SK-N-DZ (cell line): ENCODE results near the gene ESRRB.

Experiments used
- DNase-seq: peaks from one replicate; pipeline ENCODE4 v3.0.0-alpha.2; 2015; ENCODE audit warnings: low spot score

Gene ESRRB

DNA sequence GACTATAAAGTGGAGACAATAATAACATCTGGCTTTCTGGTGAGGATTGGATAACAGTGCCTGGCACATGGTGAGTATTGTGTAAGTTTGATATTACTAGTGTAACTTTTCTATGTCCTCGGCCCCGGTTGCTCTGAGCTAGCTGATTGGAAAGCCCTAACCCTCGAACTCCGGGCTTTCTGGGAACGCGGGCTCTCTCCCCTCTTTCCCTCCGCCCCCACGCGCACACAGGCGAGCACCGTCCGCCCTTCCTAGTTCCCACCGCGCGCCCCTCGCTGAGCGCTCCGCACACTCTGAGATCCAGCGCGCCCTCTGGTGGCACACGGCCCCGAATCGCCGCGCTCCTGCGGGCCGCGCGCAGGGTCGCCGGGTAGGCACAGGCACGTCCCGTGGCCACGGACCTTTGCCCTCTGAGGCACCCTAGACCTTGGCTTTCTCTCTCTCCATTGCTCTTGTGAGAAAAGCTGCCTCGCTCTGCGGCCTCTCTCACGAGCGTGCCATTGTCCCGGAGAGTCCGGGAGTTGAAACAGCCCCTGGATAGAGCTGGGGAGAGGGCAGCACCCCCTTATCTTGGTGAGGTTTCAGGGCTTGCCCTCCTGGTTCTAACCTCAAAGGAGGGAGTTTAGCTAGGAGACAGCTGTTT lies 23.2 kb upstream of the ESRRB start:
- DNase-seq = peak; percentile 65

DNA sequence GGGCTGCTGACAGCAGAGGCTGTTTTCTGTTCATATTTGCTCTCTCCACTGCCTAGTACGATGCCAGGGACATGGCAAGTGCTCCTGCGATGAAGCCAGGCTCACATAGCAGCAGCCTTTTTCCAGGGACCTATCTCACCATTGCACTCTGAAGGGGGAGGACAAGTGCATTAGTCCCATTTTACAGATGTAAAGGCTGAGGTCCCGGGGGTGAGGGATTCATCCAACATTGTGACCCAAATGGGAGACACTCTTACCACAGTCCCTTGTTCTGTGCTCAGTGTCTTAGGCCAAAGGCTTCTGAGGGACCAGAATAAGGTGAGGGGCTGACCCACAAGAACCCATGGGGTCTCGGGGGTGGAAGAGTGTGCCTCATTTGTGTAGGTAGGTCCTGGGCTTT lies 21.6 kb upstream of the ESRRB start:
- DNase-seq = no peak

GRCh38 chr14:76355771-76356170 lies 20.2 kb upstream of the ESRRB start:
- no peak for DNase-seq

GRCh38 chr14:76371066-76371465 lies 4.9 kb upstream of the ESRRB start:
- no peak for DNase-seq

DNA sequence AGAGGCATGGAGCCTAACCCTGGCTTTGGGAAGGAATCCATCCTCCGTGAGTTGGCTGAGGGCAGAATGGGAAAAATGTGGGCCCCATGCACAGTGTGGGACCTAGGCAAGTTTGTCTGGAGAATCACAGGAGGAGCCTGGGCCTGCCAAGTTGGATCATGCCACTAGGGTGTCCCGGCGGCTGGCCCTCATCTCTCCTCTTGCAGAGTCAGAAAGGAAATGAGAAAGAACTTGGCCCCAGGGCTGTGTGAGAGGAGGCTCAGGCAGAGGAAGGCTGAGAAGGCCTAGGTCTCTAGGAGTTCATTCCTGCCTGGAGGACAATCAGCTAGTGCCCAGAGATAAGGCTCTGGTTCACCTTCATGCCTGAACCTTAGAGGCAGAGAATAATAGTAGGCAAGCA lies 2.5 kb upstream of the ESRRB start:
- no peak for DNase-seq

- no peak for DNase-seq
Observed at GRCh38 chr14:76375484-76375883, 453 bp upstream of the ESRRB start.

- no peak for DNase-seq
Observed at GRCh38 chr14:76376409-76376877, 506 bp downstream of the ESRRB start.

DNA sequence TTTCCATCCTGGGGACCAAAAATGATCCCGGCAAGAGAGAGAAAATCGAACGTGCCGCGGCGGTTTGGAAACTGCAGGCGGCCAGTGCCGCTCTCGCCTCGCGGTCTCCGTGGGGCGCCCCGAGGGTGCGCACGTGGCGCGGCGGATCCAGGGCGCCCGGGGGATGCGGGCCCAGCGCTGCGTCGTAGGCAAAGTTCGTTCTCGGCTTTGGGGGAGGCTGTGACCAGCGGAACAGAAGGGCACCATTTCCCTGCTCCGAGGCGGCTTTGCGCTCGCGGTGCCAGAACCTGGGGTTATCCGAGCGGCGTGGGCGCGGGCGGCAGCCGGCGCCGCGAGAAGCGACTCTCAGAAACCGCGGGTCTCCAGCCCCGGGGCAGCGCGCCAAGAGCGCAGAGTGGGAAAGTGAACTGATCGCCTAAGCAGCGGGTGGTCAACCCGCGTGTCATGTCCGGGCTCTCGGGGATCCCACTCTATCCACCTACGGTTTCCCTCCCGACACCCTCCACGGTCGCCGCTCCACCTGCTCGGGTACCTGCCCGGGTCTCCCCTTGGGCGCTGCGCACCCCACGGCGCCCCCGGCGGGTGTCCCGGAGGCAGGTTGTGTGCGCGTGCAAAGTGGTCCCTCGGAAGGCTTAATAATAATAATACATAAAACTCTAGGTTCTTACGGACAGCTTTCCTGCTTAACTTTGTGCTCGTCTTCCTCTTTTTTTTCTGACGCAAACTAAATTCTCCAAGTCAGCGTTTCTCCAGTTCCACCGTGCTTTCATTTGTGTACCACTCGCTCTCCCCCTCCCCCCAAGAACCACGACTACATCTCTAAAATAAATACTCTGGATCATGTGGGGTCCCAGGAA lies 1.2 kb downstream of the ESRRB start:
- DNase-seq = no peak

DNA sequence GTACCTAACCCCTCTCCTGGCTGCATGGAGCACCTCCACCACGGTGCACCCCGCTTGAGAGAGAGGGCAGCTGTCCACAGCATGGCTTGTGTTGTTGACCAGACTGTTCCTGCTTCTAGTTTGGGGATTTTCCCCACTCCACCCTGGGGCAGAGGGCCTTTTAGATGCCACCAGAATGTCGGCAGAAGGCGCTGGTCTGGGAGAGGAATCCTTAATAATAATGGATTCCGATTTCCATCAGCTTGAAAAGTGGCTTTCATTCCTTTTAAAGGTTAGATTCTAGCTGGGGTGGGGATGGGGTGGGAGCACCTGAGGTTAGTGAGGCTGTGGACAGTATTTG lies 1.8 kb downstream of the ESRRB start:
- DNase-seq = no peak

DNA sequence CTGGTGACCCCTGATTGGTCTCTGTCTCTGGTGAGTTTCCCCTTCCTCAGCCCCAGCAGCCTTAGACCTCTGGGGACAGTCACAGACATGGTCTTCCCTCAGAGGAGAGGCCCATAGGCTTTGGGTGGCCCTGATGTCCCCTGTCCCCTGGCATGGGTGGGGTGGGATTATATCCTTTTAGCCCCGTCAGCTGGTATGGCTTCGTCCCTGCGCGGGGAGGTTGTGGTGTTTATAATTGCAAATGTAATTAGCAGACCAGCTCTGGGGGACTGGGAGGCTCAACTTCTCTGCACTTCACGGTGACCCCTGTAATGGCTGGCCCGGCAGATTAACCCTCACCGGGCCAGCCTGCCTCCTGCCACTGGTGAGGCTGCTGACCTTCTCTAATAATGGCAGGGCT lies 5.1 kb downstream of the ESRRB start:
- DNase-seq = peak; percentile 20

- no peak for DNase-seq
Observed at GRCh38 chr14:76381817-76382494, 6.0 kb downstream of the ESRRB start.

- DNase-seq = no peak
Observed at GRCh38 chr14:76382495-76382832, 6.5 kb downstream of the ESRRB start.

- DNase-seq = no peak
Observed at GRCh38 chr14:76385435-76385834, 9.5 kb downstream of the ESRRB start.

DNA sequence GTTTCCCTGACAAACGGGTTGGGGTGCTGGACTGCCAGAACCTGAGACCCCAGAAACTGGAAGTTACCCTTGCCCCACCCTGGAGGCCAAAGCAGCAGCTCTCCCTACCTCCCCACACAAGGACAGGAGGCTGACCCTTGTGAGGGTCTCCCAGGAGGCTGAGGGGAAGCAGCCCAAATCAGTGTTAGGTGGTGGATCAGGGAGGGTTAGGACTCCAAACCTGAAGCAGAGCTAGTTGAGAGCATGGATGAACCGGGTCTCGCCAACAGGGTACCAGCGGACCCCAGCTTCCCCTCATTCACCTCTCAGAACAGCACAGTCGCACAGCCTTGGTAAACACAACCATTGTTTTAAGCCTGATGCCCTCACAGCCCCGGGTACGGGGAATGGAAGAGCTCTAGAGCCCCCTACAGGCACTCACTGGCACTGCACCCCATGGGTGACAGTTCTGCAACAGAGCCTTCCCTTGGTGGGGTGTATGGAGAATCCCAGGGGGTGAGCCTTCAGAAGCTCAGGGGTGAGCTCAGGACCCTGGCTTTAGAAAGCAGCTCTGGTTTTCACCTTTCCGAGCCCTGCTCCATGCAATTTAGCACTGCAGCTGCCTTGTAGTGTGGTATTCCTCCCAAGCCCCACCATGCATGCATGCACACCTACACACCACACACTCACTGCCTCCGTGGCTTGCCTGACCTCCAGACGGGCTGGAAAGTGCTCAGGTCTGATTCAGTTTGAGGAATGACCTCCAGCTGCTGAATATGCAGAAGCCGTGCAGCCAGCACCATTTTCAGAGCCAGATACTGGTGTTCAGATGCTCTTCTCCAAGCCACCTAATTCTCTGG lies 11.2 kb downstream of the ESRRB start:
- peak; percentile 76 for DNase-seq

DNA sequence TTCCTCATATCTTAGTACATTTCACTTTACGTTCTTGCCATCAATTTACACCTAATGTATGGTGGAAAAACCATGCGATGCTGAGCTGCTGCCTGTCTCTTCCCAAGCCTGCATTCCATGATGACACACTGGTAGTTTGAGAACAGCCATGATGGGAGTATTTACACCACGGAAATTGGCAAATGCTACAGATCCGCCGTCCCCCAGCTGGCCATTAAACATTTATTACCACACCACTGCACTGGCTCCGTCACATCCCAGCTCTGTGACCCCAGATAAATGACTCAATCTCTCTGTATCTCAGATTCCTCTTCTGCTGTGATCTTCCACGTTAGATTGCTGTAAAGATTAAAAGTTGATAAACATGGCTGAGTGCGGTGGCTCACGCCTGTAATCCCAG lies 13.9 kb downstream of the ESRRB start:
- DNase-seq = no peak

DNA sequence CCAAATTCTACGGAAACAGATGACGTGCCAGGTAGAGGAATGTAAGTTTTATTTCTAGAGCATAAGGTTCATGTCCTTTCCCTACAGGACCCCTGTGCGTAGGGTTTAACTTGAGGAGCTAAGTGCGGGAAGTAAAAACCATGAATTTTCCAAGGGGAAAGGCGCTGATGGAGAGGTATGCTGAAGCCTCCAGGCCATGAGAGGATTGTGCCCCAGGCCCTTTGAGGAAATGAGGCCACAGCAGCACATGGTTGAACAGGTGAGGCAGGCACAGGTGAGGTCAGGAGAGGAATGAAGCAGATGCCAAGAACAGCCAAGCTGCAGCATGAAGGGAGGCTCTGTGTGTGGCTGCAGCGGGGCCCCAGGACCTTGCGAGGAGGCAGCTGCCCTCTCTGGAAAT lies 14.7 kb downstream of the ESRRB start:
- no peak for DNase-seq

GRCh38 chr14:76391981-76392690 lies 16.2 kb downstream of the ESRRB start:
- DNase-seq = no peak

DNA sequence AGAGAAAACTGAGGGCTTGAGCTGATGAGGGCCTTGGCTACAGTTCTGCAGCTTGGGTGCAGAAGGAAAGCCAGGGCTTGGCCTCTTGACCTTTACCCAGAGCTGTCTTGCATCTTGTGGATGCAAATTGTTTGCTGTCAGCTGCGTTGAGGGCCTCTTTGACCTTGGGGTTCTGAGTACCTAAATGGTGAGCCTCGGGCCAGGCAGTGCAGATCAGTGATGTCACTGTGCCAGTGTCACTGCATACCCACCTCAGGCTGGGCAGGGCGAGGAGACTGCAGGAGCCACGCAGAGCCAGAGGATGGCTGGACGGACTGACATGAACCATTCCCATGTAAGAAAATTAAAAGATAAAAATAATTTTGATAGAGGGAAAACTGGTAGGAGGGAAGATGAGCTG lies 18.6 kb downstream of the ESRRB start:
- no peak for DNase-seq

DNA sequence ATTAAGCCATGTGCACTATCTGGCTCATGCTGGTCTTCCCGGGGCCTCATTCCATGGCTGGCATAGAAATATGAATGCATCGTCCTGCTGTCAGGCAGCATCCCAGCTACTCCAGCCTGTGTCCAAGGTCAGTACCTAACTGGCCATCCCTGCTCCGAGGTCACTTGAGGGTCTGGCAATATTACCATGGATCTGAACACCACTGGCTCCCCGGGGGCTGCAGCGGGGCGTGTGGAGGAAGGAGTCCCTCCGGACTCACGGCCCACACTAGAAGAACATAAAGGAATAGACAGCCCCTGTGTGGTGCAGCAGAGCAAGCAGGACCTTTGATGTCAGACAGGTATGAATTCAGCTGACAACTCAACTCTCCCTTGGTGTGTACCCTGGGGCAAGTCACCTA lies 19.2 kb downstream of the ESRRB start:
- no peak for DNase-seq

DNA sequence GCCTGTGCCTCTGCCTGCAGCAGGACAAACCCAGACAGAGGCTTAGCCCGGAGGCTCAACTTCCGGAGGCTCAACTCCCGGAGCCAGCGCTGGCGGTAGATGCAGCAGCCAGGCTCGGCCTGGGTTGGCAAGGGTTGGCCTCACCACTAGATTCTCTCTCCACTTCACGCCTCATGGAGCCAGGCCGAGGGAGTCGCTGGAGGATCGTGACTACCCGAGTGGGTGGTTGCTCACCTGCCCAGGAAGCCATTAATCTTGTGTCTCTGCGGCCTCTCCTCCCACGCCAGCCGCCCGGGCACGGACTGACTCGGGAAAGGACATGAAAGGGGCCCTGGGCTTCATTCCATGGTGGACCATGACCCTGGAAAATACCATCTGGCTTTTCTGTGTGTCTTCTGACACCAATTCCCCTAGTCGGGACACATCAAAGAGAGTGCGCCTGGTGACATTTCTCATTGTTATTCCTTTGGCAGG lies 20.8 kb downstream of the ESRRB start:
- no peak for DNase-seq

DNA sequence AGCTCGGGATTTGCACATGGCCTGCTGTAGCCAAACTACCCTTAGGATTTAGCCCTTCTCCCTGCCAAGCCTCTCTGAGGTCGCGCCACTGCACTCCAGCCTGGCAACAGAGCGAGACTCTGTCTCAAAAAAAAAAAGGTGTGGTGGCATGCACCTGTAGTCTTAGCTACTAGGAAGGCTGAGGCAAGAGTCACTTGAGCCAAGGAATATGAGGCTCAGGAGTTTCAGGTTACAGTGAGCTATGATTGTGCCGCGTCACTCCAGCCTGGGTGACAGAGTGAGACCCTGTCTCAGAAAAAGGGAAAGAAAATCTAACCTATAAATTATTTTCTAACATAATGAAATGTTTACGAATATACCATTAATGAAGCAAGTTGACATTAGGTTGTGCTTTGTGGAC lies 29.7 kb downstream of the ESRRB start:
- no peak for DNase-seq
